DOHH2 (cell line): ENCODE data around the gene ADAMTS18.

Experiments
- EZH2phosphoT487 ChIP-seq: fragments of 200-600 bp; sonication (generic); IDR thresholded peaks from 2 replicates; pipeline ENCODE4 v1.6.1; 2017; ENCODE audit warnings: borderline replicate concordance, mild to moderate bottlenecking, antibody characterized with exemption, low read length, moderate library complexity, mixed read lengths
- TF ChIP-seq, protein P1 (sequence below): fragments of 200-600 bp; sonication (generic); IDR thresholded peaks from one replicate; pipeline ENCODE4 v1.5.1; 2014; ENCODE audit warnings: antibody characterized with exemption, mild to moderate bottlenecking, low read depth, low read length; ENCODE audit not compliant: poor library complexity, severe bottlenecking

DNA sequence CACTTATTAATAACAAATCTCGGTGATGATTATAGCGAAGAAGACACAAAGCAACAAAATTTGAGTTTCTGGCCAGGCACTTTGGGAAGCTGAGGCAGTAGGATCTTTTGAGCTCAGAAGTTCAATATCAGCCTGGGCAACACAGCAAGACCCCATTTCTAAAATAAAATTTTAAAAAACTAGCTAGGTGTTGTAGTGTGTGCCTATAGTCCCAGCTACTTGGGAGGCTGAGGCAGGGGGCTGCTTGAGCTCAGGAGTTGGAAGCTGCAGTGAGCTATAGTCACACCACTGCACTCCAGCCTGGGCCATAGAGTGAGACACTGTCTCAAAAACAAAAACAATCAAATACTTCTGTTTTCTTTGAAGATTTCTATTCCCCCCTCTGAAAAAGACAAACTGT lies 130.7 kb downstream of the ADAMTS18 start:
- TF ChIP-seq, protein P1, sequence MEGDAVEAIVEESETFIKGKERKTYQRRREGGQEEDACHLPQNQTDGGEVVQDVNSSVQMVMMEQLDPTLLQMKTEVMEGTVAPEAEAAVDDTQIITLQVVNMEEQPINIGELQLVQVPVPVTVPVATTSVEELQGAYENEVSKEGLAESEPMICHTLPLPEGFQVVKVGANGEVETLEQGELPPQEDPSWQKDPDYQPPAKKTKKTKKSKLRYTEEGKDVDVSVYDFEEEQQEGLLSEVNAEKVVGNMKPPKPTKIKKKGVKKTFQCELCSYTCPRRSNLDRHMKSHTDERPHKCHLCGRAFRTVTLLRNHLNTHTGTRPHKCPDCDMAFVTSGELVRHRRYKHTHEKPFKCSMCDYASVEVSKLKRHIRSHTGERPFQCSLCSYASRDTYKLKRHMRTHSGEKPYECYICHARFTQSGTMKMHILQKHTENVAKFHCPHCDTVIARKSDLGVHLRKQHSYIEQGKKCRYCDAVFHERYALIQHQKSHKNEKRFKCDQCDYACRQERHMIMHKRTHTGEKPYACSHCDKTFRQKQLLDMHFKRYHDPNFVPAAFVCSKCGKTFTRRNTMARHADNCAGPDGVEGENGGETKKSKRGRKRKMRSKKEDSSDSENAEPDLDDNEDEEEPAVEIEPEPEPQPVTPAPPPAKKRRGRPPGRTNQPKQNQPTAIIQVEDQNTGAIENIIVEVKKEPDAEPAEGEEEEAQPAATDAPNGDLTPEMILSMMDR, result no peak
- TF ChIP-seq EZH2phosphoT487, result no peak
